Neural progenitor cell (in vitro differentiated cells): Measurements from ENCODE around the gene GABRB2.

Source experiments
- EZH2 ChIP-seq: fragments of 200-600 bp; sonication (generic); IDR thresholded peaks from 2 replicates; pipeline ENCODE4 v1.6.1; 2017; ENCODE audit warnings: antibody characterized with exemption, mild to moderate bottlenecking, moderate library complexity
- TF ChIP-seq, protein P1 (sequence below): fragments of 200-600 bp; sonication (generic); IDR thresholded peaks from 2 replicates; pipeline ENCODE4 v1.5.1; 2017; ENCODE audit warnings: antibody characterized with exemption, mild to moderate bottlenecking

- TF ChIP-seq, protein P1, sequence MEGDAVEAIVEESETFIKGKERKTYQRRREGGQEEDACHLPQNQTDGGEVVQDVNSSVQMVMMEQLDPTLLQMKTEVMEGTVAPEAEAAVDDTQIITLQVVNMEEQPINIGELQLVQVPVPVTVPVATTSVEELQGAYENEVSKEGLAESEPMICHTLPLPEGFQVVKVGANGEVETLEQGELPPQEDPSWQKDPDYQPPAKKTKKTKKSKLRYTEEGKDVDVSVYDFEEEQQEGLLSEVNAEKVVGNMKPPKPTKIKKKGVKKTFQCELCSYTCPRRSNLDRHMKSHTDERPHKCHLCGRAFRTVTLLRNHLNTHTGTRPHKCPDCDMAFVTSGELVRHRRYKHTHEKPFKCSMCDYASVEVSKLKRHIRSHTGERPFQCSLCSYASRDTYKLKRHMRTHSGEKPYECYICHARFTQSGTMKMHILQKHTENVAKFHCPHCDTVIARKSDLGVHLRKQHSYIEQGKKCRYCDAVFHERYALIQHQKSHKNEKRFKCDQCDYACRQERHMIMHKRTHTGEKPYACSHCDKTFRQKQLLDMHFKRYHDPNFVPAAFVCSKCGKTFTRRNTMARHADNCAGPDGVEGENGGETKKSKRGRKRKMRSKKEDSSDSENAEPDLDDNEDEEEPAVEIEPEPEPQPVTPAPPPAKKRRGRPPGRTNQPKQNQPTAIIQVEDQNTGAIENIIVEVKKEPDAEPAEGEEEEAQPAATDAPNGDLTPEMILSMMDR, result no peak
- TF ChIP-seq EZH2, result no peak
Observed at GRCh38 chr5:161562446-161562845, 15.9 kb upstream of the GABRB2 start.
